Body of pancreas (tissue), 4 donors: ENCODE results near the gene PCDHGB5. TPM values are rescaled to one million over a fixed set of nuclear protein-coding genes. Genes with fewer than 3 reads are reported as not detected.

ENCODE experiments used
- ATAC-seq: fragments of 150-250 bp; one replicate; pipeline ENCODE4 v1.9.1; 2016
- DNase-seq, 4 donors: peaks; one replicate each; pipeline ENCODE4 v3.0.0-alpha.2; 2019
- H3K27ac ChIP-seq, 4 donors: fragments of 200-600 bp; sonication (generic); 1 replicate in 3 of 4; 2 replicates in 1 of 4; pipeline versions ENCODE4 v1.5.1 to v1.6.1; 2016 to 2019; ENCODE audit warnings: mild to moderate bottlenecking in 1 of 4, mixed read lengths in 1 of 4, moderate library complexity in 1 of 4
- H3K27me3 ChIP-seq, 2 donors: fragments of 200-600 bp; sonication (generic); one replicate each; pipeline ENCODE4 v1.6.0; 2016; ENCODE audit warnings: mild to moderate bottlenecking in 1 of 2
- H3K36me3 ChIP-seq, 2 donors: fragments of 200-600 bp; sonication (generic); replicated peaks in 1 of 2; 2 replicates each; pipeline ENCODE4 v1.5.1; 2016; ENCODE audit warnings: low read depth in 2 of 2; ENCODE audit not compliant: insufficient read depth in 1 of 2
- H3K4me1 ChIP-seq: fragments of 200-600 bp; sonication (generic); one replicate; pipeline ENCODE4 v1.6.0; 2016
- H3K4me3 ChIP-seq, 2 donors: fragments of 200-600 bp; sonication (generic); 1 replicate in 1 of 2; 2 replicates in 1 of 2; pipeline ENCODE4 v1.5.1; 2016 to 2019
- H3K9me3 ChIP-seq, 3 donors: fragments of 200-600 bp; sonication (generic); 1 replicate in 2 of 3; 2 replicates in 1 of 3; pipeline ENCODE4 v1.5.1; 2016
- POLR2A ChIP-seq, 3 donors: fragments of 450-650 bp; IDR thresholded peaks; one replicate each; pipeline ENCODE4 v1.6.1; 2016; ENCODE audit warnings: antibody characterized with exemption in 3 of 3, mild to moderate bottlenecking in 2 of 3
- WGBS, 2 donors: methylation state at CpG; one replicate each; pipeline ENCODE4 v1.1.5; 2017; 5-methylcytosine and 5-hydroxymethylcytosine counted together
- intact Hi-C: fragments of 100-400 bp; cut with DNase I; formaldehyde crosslinking; loops from one replicate; pipeline ENCODE4 v1.15.1; 2023
- total RNA-seq, 2 donors: library from RNA; depleted of rRNA; stranded (reverse); fragments of >200 nt; gene quantifications; one replicate each; pipeline ENCODE4 v1.1.0, GENCODE V29; 2016
- TF ChIP-seq, protein P1 (sequence below), 7 experiments: fragments of 450-650 bp in 4 of 7; fragments of 200-600 bp in 3 of 7; sonication (generic) in 3 of 7; IDR thresholded peaks; one replicate each; pipeline ENCODE4 v1.5.1; 2016 to 2019; ENCODE audit warnings: antibody characterized with exemption in 7 of 7

PCDHGB5 gene
- total RNA-seq, 2 donors from 2014 or later = 7.8 to 15.2 TPM

DNA sequence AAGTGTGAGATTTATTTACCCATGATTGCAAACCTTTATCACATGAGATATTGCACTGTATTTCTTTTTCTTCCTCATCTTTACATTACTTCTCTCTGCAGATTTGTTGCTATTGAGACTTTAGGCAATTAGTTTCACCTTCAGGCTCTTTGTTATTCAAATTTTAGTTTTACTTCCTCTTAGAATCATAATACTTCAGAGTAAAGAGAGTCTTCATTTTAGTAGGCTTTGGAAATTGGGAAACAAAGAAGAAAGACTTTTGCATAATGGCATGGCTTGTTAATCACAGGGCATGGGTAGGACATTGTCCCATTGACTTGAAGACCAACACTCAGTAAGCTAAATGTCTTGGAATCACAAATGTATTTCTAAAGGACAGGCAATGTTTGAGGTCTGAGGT, 35.0 kb upstream of the PCDHGB5 start:
- H3K9me3 ChIP-seq = peaks cover 0 to 66% (median 14%) of the 10 kb centered on the region in 3 donors
- intact Hi-C loops = no loop called here
- no peak for ATAC-seq

DNA sequence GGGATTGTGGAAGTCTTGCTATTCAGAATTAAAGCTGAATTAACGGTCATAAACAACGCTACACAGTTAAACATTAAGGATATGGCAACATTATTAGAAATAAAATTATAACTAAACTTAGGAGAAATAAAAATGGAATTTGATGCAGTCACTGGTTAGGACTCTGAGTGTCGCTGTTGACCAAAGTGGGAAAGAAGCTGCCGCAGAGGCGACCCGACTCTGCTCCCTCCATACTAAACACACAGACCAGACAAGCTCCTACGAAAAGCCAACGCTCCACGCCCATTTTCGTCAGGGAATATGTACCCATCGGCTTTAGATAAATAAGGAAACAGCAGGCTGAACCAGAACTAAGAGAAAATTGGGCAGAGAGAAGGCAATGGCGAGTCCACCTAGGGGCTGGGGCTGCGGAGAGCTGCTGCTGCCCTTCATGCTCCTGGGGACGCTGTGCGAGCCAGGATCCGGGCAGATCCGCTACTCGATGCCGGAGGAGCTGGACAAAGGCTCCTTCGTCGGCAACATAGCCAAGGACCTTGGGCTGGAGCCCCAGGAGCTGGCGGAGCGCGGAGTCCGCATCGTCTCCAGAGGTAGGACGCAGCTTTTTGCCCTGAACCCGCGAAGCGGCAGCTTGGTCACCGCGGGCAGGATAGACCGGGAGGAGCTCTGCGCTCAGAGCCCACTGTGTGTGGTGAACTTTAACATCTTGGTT, 33.6 kb upstream of the PCDHGB5 start, which contains the start of gene PCDHGA5:
TSS of gene PCDHGA5 (plus strand) at position 211 of the 709 bp plus-strand sequence. CDS start at position 380, 169 bp downstream.
- DNase-seq (no peak), ATAC-seq (no peak)
- Histone ChIP-seq H3K9me3 (peaks cover 0 to 64% (median 14%) of the 10 kb centered on the region in 3 donors), H3K27me3 (no peaks in the 10 kb centered on the region), H3K27ac (no peak within 1 kb of the TSS), H3K4me3 (no peak within 1 kb of the TSS), H3K4me1 (no peaks in the 10 kb centered on the region), H3K36me3 (no peaks in the 10 kb centered on the region)
- WGBS, 2 donors = 14 to 24% methylated on average over 24 to 34 of the region's 34 CpGs
- intact Hi-C loops = no loop called here
- no peak for TF ChIP-seq POLR2A (IDR thresholded peaks at IDR 0.05)
- TF ChIP-seq, protein P1, sequence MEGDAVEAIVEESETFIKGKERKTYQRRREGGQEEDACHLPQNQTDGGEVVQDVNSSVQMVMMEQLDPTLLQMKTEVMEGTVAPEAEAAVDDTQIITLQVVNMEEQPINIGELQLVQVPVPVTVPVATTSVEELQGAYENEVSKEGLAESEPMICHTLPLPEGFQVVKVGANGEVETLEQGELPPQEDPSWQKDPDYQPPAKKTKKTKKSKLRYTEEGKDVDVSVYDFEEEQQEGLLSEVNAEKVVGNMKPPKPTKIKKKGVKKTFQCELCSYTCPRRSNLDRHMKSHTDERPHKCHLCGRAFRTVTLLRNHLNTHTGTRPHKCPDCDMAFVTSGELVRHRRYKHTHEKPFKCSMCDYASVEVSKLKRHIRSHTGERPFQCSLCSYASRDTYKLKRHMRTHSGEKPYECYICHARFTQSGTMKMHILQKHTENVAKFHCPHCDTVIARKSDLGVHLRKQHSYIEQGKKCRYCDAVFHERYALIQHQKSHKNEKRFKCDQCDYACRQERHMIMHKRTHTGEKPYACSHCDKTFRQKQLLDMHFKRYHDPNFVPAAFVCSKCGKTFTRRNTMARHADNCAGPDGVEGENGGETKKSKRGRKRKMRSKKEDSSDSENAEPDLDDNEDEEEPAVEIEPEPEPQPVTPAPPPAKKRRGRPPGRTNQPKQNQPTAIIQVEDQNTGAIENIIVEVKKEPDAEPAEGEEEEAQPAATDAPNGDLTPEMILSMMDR (IDR thresholded peaks at IDR 0.05) = no peak

More for the DNA sequence above, 35.0 kb upstream of the PCDHGB5 start:
- DNase-seq = no peak
- no peaks in the 10 kb centered on the region for H3K4me1 ChIP-seq
- no peak overlapping the region for H3K27ac ChIP-seq
- no peaks in the 10 kb centered on the region for H3K27me3 ChIP-seq
- H3K4me3 ChIP-seq = no peak overlapping the region
- no peaks in the 10 kb centered on the region for H3K36me3 ChIP-seq
- TF ChIP-seq, protein P1 (IDR thresholded peaks at IDR 0.05) = no peak
- TF ChIP-seq POLR2A (IDR thresholded peaks at IDR 0.05) = no peak

DNA sequence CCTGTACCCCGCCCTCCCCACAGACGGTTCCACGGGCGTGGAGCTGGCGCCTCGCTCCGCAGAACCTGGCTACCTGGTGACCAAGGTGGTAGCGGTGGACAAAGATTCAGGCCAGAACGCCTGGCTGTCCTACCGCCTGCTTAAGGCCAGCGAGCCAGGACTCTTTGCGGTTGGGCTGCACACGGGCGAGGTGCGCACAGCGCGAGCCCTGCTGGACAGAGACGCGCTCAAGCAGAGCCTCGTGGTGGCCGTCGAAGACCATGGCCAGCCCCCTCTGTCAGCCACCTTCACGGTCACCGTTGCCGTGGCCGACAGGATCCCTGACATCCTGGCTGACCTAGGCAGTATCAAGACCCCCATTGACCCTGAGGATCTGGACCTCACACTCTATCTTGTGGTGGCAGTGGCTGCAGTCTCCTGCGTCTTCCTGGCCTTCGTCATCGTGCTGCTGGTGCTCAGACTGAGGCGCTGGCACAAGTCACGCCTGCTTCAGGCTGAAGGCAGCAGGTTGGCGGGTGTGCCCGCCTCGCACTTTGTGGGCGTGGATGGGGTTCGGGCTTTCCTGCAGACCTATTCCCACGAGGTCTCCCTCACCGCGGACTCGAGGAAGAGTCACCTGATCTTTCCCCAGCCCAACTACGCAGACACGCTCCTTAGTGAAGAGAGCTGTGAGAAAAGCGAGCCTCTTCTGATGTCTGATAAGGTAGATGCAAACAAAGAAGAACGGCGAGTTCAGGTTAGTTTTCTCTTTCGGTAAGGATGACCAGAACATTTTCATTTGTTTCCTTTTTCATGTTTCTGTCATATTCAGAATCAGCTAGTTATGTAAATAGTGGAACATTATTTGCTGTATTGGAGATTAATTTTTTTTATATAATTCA, 31.5 kb upstream of the PCDHGB5 start:
- H3K27me3 ChIP-seq = no peaks in the 10 kb centered on the region
- 23 to 38% methylated on average over 38 to 44 of the region's 46 CpGs for WGBS, 2 donors
- no peaks in the 10 kb centered on the region for H3K4me1 ChIP-seq
- DNase-seq (no peak), ATAC-seq (no peak)
- intact Hi-C loops = no loop called here
- no peak overlapping the region for H3K27ac ChIP-seq
- no peaks in the 10 kb centered on the region for H3K36me3 ChIP-seq
- TF ChIP-seq POLR2A (IDR thresholded peaks at IDR 0.05) = no peak
- TF ChIP-seq, protein P1 (IDR thresholded peaks at IDR 0.05) = no peak
- no peak overlapping the region for H3K4me3 ChIP-seq
- peaks cover 0 to 71% (median 17%) of the 10 kb centered on the region in 3 donors for H3K9me3 ChIP-seq

DNA sequence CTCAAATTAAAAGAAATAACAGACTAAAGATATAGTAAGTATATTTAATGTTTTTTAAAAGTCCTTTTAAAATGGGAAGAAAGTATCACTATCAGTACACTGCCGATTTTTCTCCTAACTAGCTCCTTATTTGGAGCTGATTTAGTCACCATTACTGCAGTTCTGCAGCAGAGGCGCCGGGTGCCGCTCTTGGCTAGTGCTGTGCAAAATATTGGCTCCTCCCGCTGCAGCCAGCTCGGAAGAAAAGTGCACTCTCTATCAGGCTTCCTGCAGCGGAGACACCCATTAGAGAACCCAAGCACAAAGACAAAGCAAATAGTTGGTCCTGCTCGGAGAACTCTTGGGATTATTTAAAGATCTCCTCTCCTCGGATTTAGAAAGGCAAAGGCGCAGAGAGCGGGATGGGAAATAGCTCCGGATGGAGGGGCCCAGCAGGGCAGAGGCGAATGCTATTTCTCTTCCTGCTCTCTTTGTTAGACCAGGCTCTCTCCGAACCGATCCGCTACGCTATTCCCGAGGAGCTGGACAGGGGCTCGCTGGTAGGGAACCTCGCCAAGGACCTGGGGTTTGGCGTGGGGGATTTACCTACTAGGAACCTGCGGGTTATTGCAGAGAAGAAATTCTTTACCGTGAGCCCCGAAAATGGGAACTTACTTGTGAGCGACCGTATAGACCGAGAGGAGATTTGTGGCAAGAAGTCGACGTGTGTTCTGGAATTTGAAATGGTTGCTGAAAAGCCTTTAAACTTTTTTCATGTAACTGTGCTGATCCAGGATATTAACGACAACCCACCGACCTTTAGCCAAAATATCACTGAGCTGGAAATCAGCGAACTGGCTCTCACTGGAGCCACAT, 27.5 kb upstream of the PCDHGB5 start, which contains the start of gene PCDHGB3:
TSS of gene PCDHGB3 (plus strand) at position 249 of the 855 bp plus-strand sequence. CDS start at position 402, 153 bp downstream.
- no peaks in the 10 kb centered on the region for H3K4me1 ChIP-seq
- no peak within 1 kb of the TSS for H3K27ac ChIP-seq
- TF ChIP-seq, protein P1 (IDR thresholded peaks at IDR 0.05) = peak in 4 of 7 experiments; percentile 21 to 34 (median 25)
- no peak for TF ChIP-seq POLR2A (IDR thresholded peaks at IDR 0.05)
- no peaks in the 10 kb centered on the region for H3K27me3 ChIP-seq
- H3K9me3 ChIP-seq = peaks cover 0 to 72% (median 21%) of the 10 kb centered on the region in 3 donors
- intact Hi-C loops = no loop called here
- 14 to 22% methylated on average over 32 of the region's 32 CpGs for WGBS, 2 donors
- H3K36me3 ChIP-seq = no peaks in the 10 kb centered on the region
- ATAC-seq = peak; percentile 47
- no peak within 1 kb of the TSS for H3K4me3 ChIP-seq
- peak in 3 of 4 donors; percentile 31 to 39 (median 36) for DNase-seq
